HepG2 (cell line): ENCODE data around the gene SERPINE2. TPM values are rescaled to one million over a fixed set of nuclear protein-coding genes. Genes with fewer than 3 reads are reported as not detected.
A peak's percentile ranks its signal among the peaks of the same experiment; 100 is the strongest.

Experiments used
- ATAC-seq: fragments of 200-7000 bp; cut with Tn5 transposase; 3 replicates; pipeline ENCODE4 v1.9.1; 2020; ENCODE audit warnings: mild to moderate bottlenecking, moderate library complexity
- BruUV-seq: library from RNA; stranded (reverse); fragments of 400-500 nt; replicated peaks from 2 replicates; lab custom pipeline; 2021; lab: Mats Ljungman, UMichigan
- CTCF ChIA-PET: fragments of 300-600 bp; formaldehyde crosslinking; extraction: SDS; loops from one replicate; lab custom pipeline; 2021; ENCODE audit warnings: low total read pairs, inconsistent platforms, low intra/inter-chr PET ratio; lab: Yijun Ruan, JAX
- POLR2A ChIA-PET: fragments of 350-600 bp; sonication (Branson Sonifier 250); formaldehyde crosslinking; loops from one replicate; lab custom pipeline; 2020; ENCODE audit warnings: antibody characterized with exemption, inconsistent platforms; lab: Yijun Ruan, JAX
- DNase-seq: peaks from one replicate; pipeline ENCODE4 v3.0.0-alpha.2; 2015; ENCODE audit warnings: low spot score
- FAIRE-seq: peaks from 3 replicates; lab custom pipeline; 2011; peaks lifted over from hg19 to GRCh38; lab: Jason Lieb, UNC
- H2AFZ ChIP-seq: one replicate; pipeline ENCODE4 v1.6.1; 2011; ENCODE audit warnings: low read length, inconsistent platforms
- H3K27ac ChIP-seq: fragments of 300-600 bp; 3 replicates; pipeline ENCODE4 v1.8.0; 2011; ENCODE audit warnings: mixed run types, mild to moderate bottlenecking, mixed read lengths, low read length, inconsistent platforms; ENCODE audit not compliant: insufficient read depth; ENCODE audit errors: extremely low read length
- H3K27me3 ChIP-seq, 2 experiments: fragments of 200-600 bp in 1 of 2; 2 replicates in 1 of 2; 3 replicates in 1 of 2; pipeline versions ENCODE4 v1.6.0 to v1.8.0; 2011; ENCODE audit warnings: low read length in 2 of 2, mild to moderate bottlenecking in 2 of 2, moderate library complexity in 2 of 2, inconsistent platforms in 1 of 2; ENCODE audit not compliant: insufficient read depth in 2 of 2, control insufficient read depth in 1 of 2
- H3K36me3 ChIP-seq, 2 experiments: fragments of 200-600 bp in 1 of 2; replicated peaks in 1 of 2; 2 replicates in 1 of 2; 3 replicates in 1 of 2; pipeline versions ENCODE4 v1.5.1 to v1.8.0; 2011; ENCODE audit warnings: low read length in 2 of 2, inconsistent platforms in 1 of 2; ENCODE audit not compliant: insufficient read depth in 2 of 2, control insufficient read depth in 1 of 2
- H3K4me1 ChIP-seq: 2 replicates; pipeline ENCODE4 v1.5.1; 2012; ENCODE audit warnings: low read length, inconsistent platforms; ENCODE audit not compliant: insufficient read depth
- H3K4me2 ChIP-seq: 2 replicates; pipeline ENCODE4 v1.6.0; 2011; ENCODE audit warnings: low read depth, low read length, inconsistent platforms
- H3K4me3 ChIP-seq, 3 experiments: fragments of 200-600 bp in 1 of 3; sonication (generic), shearing (Covaris generic) in 1 of 3; replicated peaks in 1 of 3; 2 replicates each; pipeline ENCODE4 v1.5.1; 2011 to 2016; ENCODE audit warnings: low read length in 3 of 3, inconsistent platforms in 2 of 3, low read depth in 2 of 3, mild to moderate bottlenecking in 2 of 3, control low read depth in 1 of 3, mixed read lengths in 1 of 3; ENCODE audit not compliant: insufficient read depth in 1 of 3
- H3K79me2 ChIP-seq: one replicate; pipeline ENCODE4 v1.6.1; 2011; ENCODE audit warnings: low read length, inconsistent platforms; ENCODE audit not compliant: insufficient read depth
- H3K9ac ChIP-seq: 2 replicates; pipeline ENCODE4 v1.6.0; 2011; ENCODE audit warnings: mild to moderate bottlenecking, low read depth, low read length, inconsistent platforms; ENCODE audit not compliant: insufficient read depth
- H3K9me3 ChIP-seq: 2 replicates; pipeline ENCODE4 v1.5.1; 2012; ENCODE audit warnings: mild to moderate bottlenecking, low read length
- H4K20me1 ChIP-seq: 2 replicates; pipeline ENCODE4 v1.6.0; 2011; ENCODE audit warnings: inconsistent platforms, mild to moderate bottlenecking, low read length, moderate library complexity; ENCODE audit not compliant: insufficient read depth
- CHCHD3 ChIP-seq: sonication (generic); formaldehyde crosslinking; IDR thresholded peaks from 2 replicates; pipeline ENCODE4 v1.8.0; 2022; ENCODE audit warnings: mild to moderate bottlenecking, missing genetic modification reagents, moderate library complexity
- E2F5 ChIP-seq: sonication (generic); formaldehyde crosslinking; conservative IDR thresholded peaks from 2 replicates; pipeline ENCODE4 v1.4.0; 2020; ENCODE audit warnings: missing genetic modification reagents
- GZF1 ChIP-seq: sonication (generic); formaldehyde crosslinking; IDR thresholded peaks from 2 replicates; pipeline ENCODE4 v1.5.1; 2020; ENCODE audit warnings: mild to moderate bottlenecking, missing genetic modification reagents
- HDAC6 ChIP-seq: fragments of 200-600 bp; sonication (generic); IDR thresholded peaks from 2 replicates; pipeline ENCODE4 v1.7.0; 2017; ENCODE audit warnings: mild to moderate bottlenecking, antibody characterized with exemption, low read length, low read depth
- MBD4 ChIP-seq: IDR thresholded peaks from 2 replicates; pipeline ENCODE4 v1.6.1; 2012; ENCODE audit warnings: low read length, inconsistent platforms, borderline replicate concordance
- PAX8 ChIP-seq: sonication (generic); formaldehyde crosslinking; IDR thresholded peaks from 2 replicates; pipeline ENCODE4 v1.8.0; 2022; ENCODE audit warnings: mild to moderate bottlenecking, missing genetic modification reagents, borderline replicate concordance
- SALL1 ChIP-seq: sonication (generic); formaldehyde crosslinking; IDR thresholded peaks from 2 replicates; pipeline ENCODE4 v1.8.0; 2022; ENCODE audit warnings: mild to moderate bottlenecking, missing genetic modification reagents
- SP1 ChIP-seq, 2 experiments: fragments of 450-650 bp in 1 of 2; sonication (generic) in 1 of 2; formaldehyde crosslinking in 1 of 2; IDR thresholded peaks; 2 replicates each; pipeline versions ENCODE4 v1.4.0 to v1.6.1; 2016 to 2020; ENCODE audit warnings: missing genetic modification reagents in 1 of 2
- TSC22D2 ChIP-seq: sonication (generic); formaldehyde crosslinking; IDR thresholded peaks from 2 replicates; pipeline ENCODE4 v1.5.1; 2020; ENCODE audit warnings: missing genetic modification reagents, mild to moderate bottlenecking, borderline replicate concordance
- ZMYM3 ChIP-seq: sonication (generic); formaldehyde crosslinking; IDR thresholded peaks from 2 replicates; pipeline ENCODE4 v1.5.1; 2020; ENCODE audit warnings: mild to moderate bottlenecking, missing genetic modification reagents
- ZNF549 ChIP-seq: sonication (generic); formaldehyde crosslinking; IDR thresholded peaks from 2 replicates; pipeline ENCODE4 v1.5.0; 2020; ENCODE audit warnings: missing genetic modification reagents
- ZNF672 ChIP-seq: sonication (generic); formaldehyde crosslinking; IDR thresholded peaks from 2 replicates; pipeline ENCODE4 v1.8.1; 2022; ENCODE audit warnings: missing genetic modification reagents
- ZNF749 ChIP-seq: sonication (generic); formaldehyde crosslinking; IDR thresholded peaks from 2 replicates; pipeline ENCODE4 v1.8.0; 2022; ENCODE audit warnings: mild to moderate bottlenecking, missing genetic modification reagents, moderate library complexity, borderline replicate concordance
- ZSCAN29 ChIP-seq: sonication (generic); formaldehyde crosslinking; conservative IDR thresholded peaks from 2 replicates; pipeline ENCODE4 v1.4.0; 2020; ENCODE audit warnings: mild to moderate bottlenecking, missing genetic modification reagents
- WGBS: methylation state at CpG from one replicate; pipeline ENCODE4 v1.1.6; 2017; ENCODE audit warnings: low lambda C conversion rate; 5-methylcytosine and 5-hydroxymethylcytosine counted together
- in situ Hi-C: cut with HindIII; loops from 2 replicates; pipeline ENCODE4 v1.10.0; 2017; ENCODE audit warnings: low pct_unique_long_range_greater_than_20kb; ENCODE audit not compliant: extremely low pct_ligation_motif_present
- intact Hi-C: fragments of 100-400 bp; cut with micrococcal nuclease; formaldehyde crosslinking; loops from one replicate; pipeline ENCODE4 v1.10.0; 2022; ENCODE audit not compliant: unreplicated experiment
- polyA plus RNA-seq, 8 experiments: library from polyadenylated mRNA; depleted of rRNA in 3 of 8; stranded (reverse) in 7 of 8; unstranded in 1 of 8; fragments of >200 nt; fragmentation: Illumina TruSeq in 4 of 8; extraction: Trizol in 4 of 8; gene quantifications; 2 replicates each; pipeline versions ENCODE4 v1.2.1 to v1.2.3, GENCODE V29; 2011 to 2016; ENCODE audit warnings: low read depth in 4 of 8, missing spikeins in 1 of 8, mixed read lengths in 1 of 8; ENCODE audit not compliant: insufficient read depth in 1 of 8
- total RNA-seq, 5 experiments: library from RNA; depleted of rRNA; stranded (reverse); fragments of >200 nt; fragmentation: Illumina TruSeq; extraction: Trizol; gene quantifications; 2 replicates each; pipeline ENCODE4 v1.2.3, GENCODE V29; 2016; ENCODE audit warnings: low read depth in 1 of 5
- TF ChIP-seq, protein P1 (sequence below): sonication (generic); formaldehyde crosslinking; IDR thresholded peaks from 2 replicates; pipeline ENCODE4 v1.8.1; 2023; ENCODE audit warnings: mild to moderate bottlenecking, moderate library complexity, missing genetic modification reagents
- TF ChIP-seq, protein P2 (sequence below): sonication (generic); formaldehyde crosslinking; IDR thresholded peaks from 2 replicates; pipeline ENCODE4; 2020; ENCODE audit warnings: missing genetic modification reagents, mild to moderate bottlenecking, borderline replicate concordance

SERPINE2 gene
- total and polyA plus RNA-seq, 2 of the 13 experiments (the other 11 are each of a cell fraction or from before 2014, with no cell fraction given), result 7.9 to 18.1 TPM

- Histone ChIP-seq H3K9me3 (no peaks in the 10 kb centered on the region), H3K4me1 (peaks cover 24% of the 10 kb centered on the region), H4K20me1 (no peaks in the 10 kb centered on the region), H3K9ac (no peak overlapping the region), H3K27ac (no peak overlapping the region), H3K4me2 (peak overlapping the region; percentile 64), H2AFZ (peak overlapping the region; percentile 21), H3K27me3 (no peaks in the 10 kb centered on the region), H3K36me3 (no peaks in the 10 kb centered on the region; a peak in 1 of 5 replicates), H3K79me2 (no peaks in the 10 kb centered on the region), H3K4me3 (peak overlapping the region in 2 of 3 experiments; percentile 30 to 32; a peak in 3 of 6 replicates)
- FAIRE-seq (no peak), DNase-seq (peak; percentile 24), ATAC-seq (peak; percentile 78)
- intact Hi-C loops (loop anchor here (1.0 to 10.0 kb wide), 6 partner anchors 20 to 662 kb away; partner anchors contain the start of gene CUL3), in situ Hi-C loops (loop anchor here (5.0 to 10.0 kb wide), 3 partner anchors 297 to 665 kb away; no protein-coding TSS in a partner anchor)
- POLR2A ChIA-PET, result interaction anchor here (0.8 kb wide), 2 partner anchors 17 to 157 kb away, joined by 3 read pairs; no protein-coding TSS in a partner anchor
- WGBS, result 70% methylated on average over 3 of the region's 3 CpGs
- no TSS peak for BruUV-seq
- CTCF ChIA-PET, result interaction anchor here (1.6 to 12.2 kb wide), 2 partner anchors 20 to 294 kb away, joined by 11 to 272 read pairs; no protein-coding TSS in a partner anchor
- TF ChIP-seq SALL1 (CRISPR knock-in tag), result 0 out of 2 replicates have a peak, but pooled peaks have one; percentile 0
- TF ChIP-seq HDAC6, result no peak
- TF ChIP-seq, protein P1, sequence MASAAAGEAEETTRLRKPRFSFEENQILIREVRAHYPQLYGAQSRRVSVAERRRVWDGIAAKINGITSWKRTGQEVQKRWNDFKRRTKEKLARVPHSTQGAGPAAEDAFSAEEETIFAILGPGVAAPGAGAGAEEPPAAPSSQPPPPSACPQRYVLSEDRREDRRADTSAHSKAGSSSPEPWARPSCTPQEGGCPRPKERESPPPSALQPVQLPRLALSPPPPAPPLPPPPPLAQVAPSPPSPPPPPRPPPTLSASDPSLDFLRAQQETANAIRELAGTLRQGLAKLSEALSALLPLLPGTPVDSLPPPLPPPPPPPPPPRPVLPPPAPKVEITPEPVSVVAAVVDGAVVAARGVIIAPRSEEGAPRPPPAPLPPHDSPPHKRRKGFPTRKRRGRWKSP, result no peak
- no peak for TF ChIP-seq PAX8 (CRISPR knock-in tag)
- no peak for TF ChIP-seq MBD4
- no peak for TF ChIP-seq ZSCAN29
- no peak for TF ChIP-seq ZNF749 (CRISPR knock-in tag)
- TF ChIP-seq GZF1 (CRISPR knock-in tag), result no peak
- TF ChIP-seq, protein P2, sequence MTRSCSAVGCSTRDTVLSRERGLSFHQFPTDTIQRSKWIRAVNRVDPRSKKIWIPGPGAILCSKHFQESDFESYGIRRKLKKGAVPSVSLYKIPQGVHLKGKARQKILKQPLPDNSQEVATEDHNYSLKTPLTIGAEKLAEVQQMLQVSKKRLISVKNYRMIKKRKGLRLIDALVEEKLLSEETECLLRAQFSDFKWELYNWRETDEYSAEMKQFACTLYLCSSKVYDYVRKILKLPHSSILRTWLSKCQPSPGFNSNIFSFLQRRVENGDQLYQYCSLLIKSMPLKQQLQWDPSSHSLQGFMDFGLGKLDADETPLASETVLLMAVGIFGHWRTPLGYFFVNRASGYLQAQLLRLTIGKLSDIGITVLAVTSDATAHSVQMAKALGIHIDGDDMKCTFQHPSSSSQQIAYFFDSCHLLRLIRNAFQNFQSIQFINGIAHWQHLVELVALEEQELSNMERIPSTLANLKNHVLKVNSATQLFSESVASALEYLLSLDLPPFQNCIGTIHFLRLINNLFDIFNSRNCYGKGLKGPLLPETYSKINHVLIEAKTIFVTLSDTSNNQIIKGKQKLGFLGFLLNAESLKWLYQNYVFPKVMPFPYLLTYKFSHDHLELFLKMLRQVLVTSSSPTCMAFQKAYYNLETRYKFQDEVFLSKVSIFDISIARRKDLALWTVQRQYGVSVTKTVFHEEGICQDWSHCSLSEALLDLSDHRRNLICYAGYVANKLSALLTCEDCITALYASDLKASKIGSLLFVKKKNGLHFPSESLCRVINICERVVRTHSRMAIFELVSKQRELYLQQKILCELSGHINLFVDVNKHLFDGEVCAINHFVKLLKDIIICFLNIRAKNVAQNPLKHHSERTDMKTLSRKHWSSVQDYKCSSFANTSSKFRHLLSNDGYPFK (CRISPR knock-in tag), result 0 out of 2 replicates have a peak, but pooled peaks have one; percentile 15
- TF ChIP-seq TSC22D2 (CRISPR knock-in tag), result 0 out of 2 replicates have a peak, but pooled peaks have one; percentile 11
- TF ChIP-seq E2F5 (CRISPR knock-in tag), result no peak
- no peak for TF ChIP-seq ZNF549 (CRISPR knock-in tag)
- no peak for TF ChIP-seq ZNF672 (CRISPR knock-in tag)
- TF ChIP-seq ZMYM3 (CRISPR knock-in tag), result no peak
- no peak for TF ChIP-seq CHCHD3 (CRISPR knock-in tag)
- TF ChIP-seq SP1 (IDR thresholded peaks at IDR 0.05), result no peak
- no peak for TF ChIP-seq SP1 (CRISPR knock-in tag; IDR thresholded peaks at IDR 0.05)
Measured at GRCh38 chr2:223989856-223990232, 49.2 kb downstream of the SERPINE2 start.
